ENCODE data around the gene PRKCA. TPM values are rescaled to one million over a fixed set of nuclear protein-coding genes. Genes with fewer than 3 reads are reported as not detected.
"Not testable (repeated sequence)": the region's sequence is repeated elsewhere in the genome, so short reads cannot be mapped to it uniquely, and the experiment has no call there.

PRKCA gene
- total RNA-seq (10 to 100 TPM; 84.9 to 93.9 TPM), total RNA-seq (61.0 to 79.7 reads per million in 2 donors)

GRCh38 chr17:66301864-66302741 is at the start of gene PRKCA:
Gene PRKCA (plus strand): TSS chr17:66302613.
- Mint-ChIP-seq H3K27ac (peak within 1 kb of the TSS; percentile 91), H3K4me1 (peaks cover 46% of the 10 kb centered on the region), H3K4me3 (peak within 1 kb of the TSS; percentile 97), H3K36me3 (ENCODE audit: low read depth) (peaks cover 8% of the 10 kb centered on the region), H3K27me3 (no peaks in the 10 kb centered on the region)
- no peaks in the 10 kb centered on the region for H3K9me3 ChIP-seq (ENCODE audit: control insufficient read depth, low read length, poor library complexity, severe bottlenecking)
- ATAC-seq, result peak; percentile 78
- DNase-seq, result peak; percentile 65 to 75 (median 70)

GRCh38 chr17:66253458-66253857 is 49.0 kb upstream of the PRKCA start:
- not testable (repeated sequence) for H3K9me3 ChIP-seq (ENCODE audit: control insufficient read depth, low read length, poor library complexity, severe bottlenecking); H3K4me3 Mint-ChIP-seq; ATAC-seq; H3K36me3 Mint-ChIP-seq (ENCODE audit: low read depth); H3K27ac Mint-ChIP-seq; DNase-seq; H3K27me3 Mint-ChIP-seq
- H3K4me1 Mint-ChIP-seq, result peaks cover 18% of the 10 kb centered on the region

GRCh38 chr17:66255112-66255511 is 47.3 kb upstream of the PRKCA start:
- Mint-ChIP-seq H3K4me3 (peak overlapping the region; percentile 77), H3K4me1 (peaks cover 18% of the 10 kb centered on the region), H3K27me3 (no peaks in the 10 kb centered on the region), H3K36me3 (ENCODE audit: low read depth) (no peaks in the 10 kb centered on the region), H3K27ac (peak overlapping the region; percentile 93)
- ATAC-seq (peak; percentile 94), DNase-seq (peak in 1 of 3 donors; percentile 6)
- H3K9me3 ChIP-seq (ENCODE audit: control insufficient read depth, low read length, poor library complexity, severe bottlenecking), result no peaks in the 10 kb centered on the region

- Mint-ChIP-seq H3K27me3 (no peaks in the 10 kb centered on the region), H3K36me3 (ENCODE audit: low read depth) (no peaks in the 10 kb centered on the region), H3K4me3 (peak overlapping the region; percentile 77), H3K4me1 (peaks cover 16% of the 10 kb centered on the region), H3K27ac (peak overlapping the region; percentile 93)
- no peaks in the 10 kb centered on the region for H3K9me3 ChIP-seq (ENCODE audit: control insufficient read depth, low read length, poor library complexity, severe bottlenecking)
- DNase-seq, result no peak
- ATAC-seq, result peak; percentile 69
Measured at GRCh38 chr17:66255527-66255971, 46.9 kb upstream of the PRKCA start.

GRCh38 chr17:66260275-66260674 is 42.1 kb upstream of the PRKCA start:
- no peak for DNase-seq
- no peaks in the 10 kb centered on the region for H3K36me3 Mint-ChIP-seq (ENCODE audit: low read depth)
- no peak for ATAC-seq
- peaks cover 4% of the 10 kb centered on the region for H3K27me3 Mint-ChIP-seq
- no peak overlapping the region for H3K4me3 Mint-ChIP-seq
- no peaks in the 10 kb centered on the region for H3K9me3 ChIP-seq (ENCODE audit: control insufficient read depth, low read length, poor library complexity, severe bottlenecking)
- H3K4me1 Mint-ChIP-seq, result peaks cover 8% of the 10 kb centered on the region
- no peak overlapping the region for H3K27ac Mint-ChIP-seq

DNA sequence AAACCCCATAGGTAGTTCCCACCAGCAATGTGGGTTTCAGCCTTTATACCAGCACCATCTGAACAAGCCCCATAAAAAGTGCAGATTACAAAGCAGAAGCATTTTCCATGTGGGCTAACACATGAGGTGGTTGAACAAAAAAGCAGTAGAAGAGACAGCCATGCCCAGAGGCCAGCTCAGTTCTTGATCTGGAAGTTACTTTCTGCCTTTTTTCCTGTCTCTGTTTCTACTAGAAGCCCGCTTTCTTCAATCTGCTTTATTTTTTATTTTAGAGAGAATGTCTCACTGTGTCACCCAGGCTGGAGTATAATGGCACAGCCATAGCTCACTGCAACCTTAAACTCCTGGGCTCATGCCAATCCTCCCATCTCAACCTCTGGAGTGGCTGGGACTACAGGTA is 41.7 kb upstream of the PRKCA start:
- ATAC-seq, result no peak
- peaks cover 4% of the 10 kb centered on the region for H3K27me3 Mint-ChIP-seq
- DNase-seq, result no peak
- peaks cover 4% of the 10 kb centered on the region for H3K4me1 Mint-ChIP-seq
- H3K36me3 Mint-ChIP-seq (ENCODE audit: low read depth), result no peaks in the 10 kb centered on the region
- no peak overlapping the region for H3K4me3 Mint-ChIP-seq
- no peaks in the 10 kb centered on the region for H3K9me3 ChIP-seq (ENCODE audit: control insufficient read depth, low read length, poor library complexity, severe bottlenecking)
- H3K27ac Mint-ChIP-seq, result no peak overlapping the region

DNA sequence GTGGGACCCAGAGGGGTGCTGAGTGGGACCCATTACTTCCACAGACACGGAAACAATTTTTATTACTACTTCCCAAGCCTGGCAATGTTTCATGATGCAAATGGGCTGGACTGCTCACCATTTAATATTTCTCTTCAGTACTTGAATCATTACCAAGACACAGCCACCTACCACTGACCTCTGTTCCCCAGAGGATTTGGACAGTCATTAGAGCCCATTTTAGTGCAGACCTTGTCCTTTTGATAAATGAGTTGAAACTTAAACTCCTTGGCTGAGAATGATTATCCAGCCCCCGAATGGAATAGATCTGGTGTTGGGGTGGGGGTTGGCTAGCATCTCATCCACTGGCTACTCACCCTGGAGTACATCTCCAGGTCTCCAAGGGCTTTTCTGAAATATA is 39.6 kb upstream of the PRKCA start:
- DNase-seq, result no peak
- Mint-ChIP-seq H3K27ac (no peak overlapping the region), H3K36me3 (ENCODE audit: low read depth) (no peaks in the 10 kb centered on the region), H3K4me3 (no peak overlapping the region), H3K4me1 (no peaks in the 10 kb centered on the region), H3K27me3 (peaks cover 10% of the 10 kb centered on the region)
- H3K9me3 ChIP-seq (ENCODE audit: control insufficient read depth, low read length, poor library complexity, severe bottlenecking), result peaks cover 2% of the 10 kb centered on the region
- ATAC-seq, result no peak

GRCh38 chr17:66264696-66265095 is 37.7 kb upstream of the PRKCA start:
- Mint-ChIP-seq H3K36me3 (ENCODE audit: low read depth) (no peaks in the 10 kb centered on the region), H3K27ac (no peak overlapping the region), H3K4me3 (no peak overlapping the region), H3K4me1 (no peaks in the 10 kb centered on the region), H3K27me3 (peaks cover 10% of the 10 kb centered on the region)
- ATAC-seq (no peak), DNase-seq (no peak)
- peaks cover 2% of the 10 kb centered on the region for H3K9me3 ChIP-seq (ENCODE audit: control insufficient read depth, low read length, poor library complexity, severe bottlenecking)

GRCh38 chr17:66268247-66268927 is 34.0 kb upstream of the PRKCA start:
- no peak for DNase-seq
- ATAC-seq, result no peak
- peaks cover 2% of the 10 kb centered on the region for H3K36me3 Mint-ChIP-seq (ENCODE audit: low read depth)
- peaks cover 2% of the 10 kb centered on the region for H3K9me3 ChIP-seq (ENCODE audit: control insufficient read depth, low read length, poor library complexity, severe bottlenecking)
- no peaks in the 10 kb centered on the region for H3K4me1 Mint-ChIP-seq
- H3K27ac Mint-ChIP-seq, result no peak overlapping the region
- peaks cover 6% of the 10 kb centered on the region for H3K27me3 Mint-ChIP-seq
- no peak overlapping the region for H3K4me3 Mint-ChIP-seq

DNA sequence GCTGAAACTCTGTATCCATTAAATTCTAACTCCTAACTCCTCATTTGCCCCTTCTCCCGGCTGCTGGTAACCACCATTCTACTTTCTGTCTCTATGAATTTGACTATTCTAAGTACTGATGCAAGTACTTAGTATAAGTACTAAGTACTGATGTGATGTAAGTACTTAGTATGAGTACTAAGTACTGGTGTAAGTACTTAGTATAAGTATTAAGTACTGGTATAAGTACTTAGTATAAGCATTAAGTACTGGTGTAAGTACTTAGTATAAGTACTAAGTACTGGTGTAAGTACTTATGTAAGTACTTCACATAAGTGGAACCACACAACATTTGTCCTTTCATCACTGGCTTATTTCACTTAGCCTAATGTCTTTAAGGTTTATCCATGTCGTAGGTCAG is 32.3 kb upstream of the PRKCA start:
- peaks cover 6% of the 10 kb centered on the region for H3K27me3 Mint-ChIP-seq
- H3K9me3 ChIP-seq (ENCODE audit: control insufficient read depth, low read length, poor library complexity, severe bottlenecking), result peaks cover 2% of the 10 kb centered on the region
- H3K4me1 Mint-ChIP-seq, result no peaks in the 10 kb centered on the region
- H3K27ac Mint-ChIP-seq, result no peak overlapping the region
- no peak overlapping the region for H3K4me3 Mint-ChIP-seq
- peaks cover 2% of the 10 kb centered on the region for H3K36me3 Mint-ChIP-seq (ENCODE audit: low read depth)
- ATAC-seq (no peak), DNase-seq (no peak)

- H3K9me3 ChIP-seq (ENCODE audit: control insufficient read depth, low read length, poor library complexity, severe bottlenecking), result peaks cover 2% of the 10 kb centered on the region
- Mint-ChIP-seq H3K27ac (no peak overlapping the region), H3K4me1 (peaks cover 3% of the 10 kb centered on the region), H3K36me3 (ENCODE audit: low read depth) (peaks cover 2% of the 10 kb centered on the region), H3K4me3 (no peak overlapping the region), H3K27me3 (peaks cover under 1% of the 10 kb centered on the region)
- no peak for DNase-seq
- no peak for ATAC-seq
Measured at GRCh38 chr17:66271512-66271911, 30.9 kb upstream of the PRKCA start.

DNA sequence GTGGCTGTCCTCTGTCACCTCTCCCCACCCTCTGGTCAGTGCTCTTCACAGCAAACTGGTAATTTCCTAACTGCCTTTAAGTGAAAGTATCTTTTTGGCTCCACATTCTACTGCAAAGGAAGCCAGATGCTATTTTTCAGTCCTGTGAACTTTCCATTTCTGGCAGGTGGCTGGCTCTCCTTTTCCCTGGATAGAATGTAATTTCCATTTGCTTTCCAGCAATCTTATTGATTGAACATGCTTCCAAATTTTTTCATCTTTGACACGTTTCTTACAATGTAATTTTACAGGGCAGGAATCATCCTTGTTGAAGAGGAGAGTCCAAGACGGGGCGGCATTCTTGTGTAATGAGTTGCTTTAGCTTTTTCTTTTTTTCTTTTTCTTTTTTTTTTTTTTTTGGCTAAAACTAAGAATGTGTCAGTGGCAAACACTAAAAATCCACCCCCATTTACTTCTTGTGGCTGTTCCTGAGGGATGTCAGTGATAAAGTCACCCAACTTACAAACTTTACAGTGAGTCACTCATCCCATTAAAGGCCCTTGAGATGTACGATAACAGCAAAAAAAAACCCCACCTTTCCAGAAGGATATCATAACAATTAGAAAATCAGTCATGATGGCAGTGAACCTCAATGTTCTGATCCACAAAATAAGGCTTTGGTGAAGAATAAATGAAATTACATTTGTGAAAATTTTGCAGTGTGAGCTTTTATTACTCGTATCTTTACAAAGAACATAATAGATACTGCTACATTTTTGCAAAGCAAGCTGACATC is 29.4 kb upstream of the PRKCA start:
- ATAC-seq (no peak), DNase-seq (no peak)
- H3K9me3 ChIP-seq (ENCODE audit: control insufficient read depth, low read length, poor library complexity, severe bottlenecking), result no peaks in the 10 kb centered on the region
- Mint-ChIP-seq H3K27ac (no peak overlapping the region), H3K4me1 (peaks cover 3% of the 10 kb centered on the region), H3K27me3 (no peaks in the 10 kb centered on the region), H3K4me3 (no peak overlapping the region), H3K36me3 (ENCODE audit: low read depth) (peaks cover 2% of the 10 kb centered on the region)

DNA sequence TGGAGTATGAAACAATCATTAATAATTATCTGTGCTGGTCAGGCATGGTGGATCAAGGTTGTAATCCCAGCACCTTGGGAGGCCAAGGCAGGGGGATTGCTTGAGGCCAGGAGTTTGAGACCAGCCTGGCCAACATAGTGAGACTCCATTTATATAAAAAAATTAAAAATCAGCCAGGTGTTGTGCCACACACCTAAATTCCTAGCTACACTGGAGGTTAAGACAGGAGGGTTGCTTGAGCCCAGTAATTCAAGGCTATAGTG is 28.9 kb upstream of the PRKCA start:
- no peak for ATAC-seq
- no peaks in the 10 kb centered on the region for H3K27me3 Mint-ChIP-seq
- H3K36me3 Mint-ChIP-seq (ENCODE audit: low read depth), result peaks cover 2% of the 10 kb centered on the region
- peaks cover 3% of the 10 kb centered on the region for H3K4me1 Mint-ChIP-seq
- no peak overlapping the region for H3K4me3 Mint-ChIP-seq
- no peaks in the 10 kb centered on the region for H3K9me3 ChIP-seq (ENCODE audit: control insufficient read depth, low read length, poor library complexity, severe bottlenecking)
- peak overlapping the region; percentile 29 for H3K27ac Mint-ChIP-seq
- no peak for DNase-seq

Measured in T-helper 17 cell (primary cell).